ENCODE measurements around the gene PTPRT. TPM values are rescaled to one million over a fixed set of nuclear protein-coding genes. Genes with fewer than 3 reads are reported as not detected.

The PTPRT gene
- total RNA-seq, 1 experiment from 2014 or later: 0.20 TPM

GRCh38 chr20:42792052-42792451, 397.7 kb downstream of the PTPRT start:
- Histone ChIP-seq H3K9me3 (peaks cover 11% of the 10 kb centered on the region), H3K36me3 (ENCODE audit: control insufficient read depth, insufficient read depth, low read length) (no peaks in the 10 kb centered on the region), H3K27me3 (replicated peaks; ENCODE audit: control insufficient read depth, insufficient read depth, low read length) (no peaks in the 10 kb centered on the region), H3K4me1 (no peaks in the 10 kb centered on the region), H3K4me3 (ENCODE audit: low read depth, low read length) (no peak overlapping the region)
- ChIA-PET CTCF (no interaction called here), POLR2A (no interaction called here)
- no peak overlapping the region for H3K4me3 Mint-ChIP-seq (ENCODE audit: unreplicated experiment)
- intact Hi-C loops (cut with micrococcal nuclease; ENCODE audit: unreplicated experiment): no loop called here
- no peak overlapping the region for H3K27ac Mint-ChIP-seq (ENCODE audit: unreplicated experiment)
- H3K36me3 Mint-ChIP-seq (ENCODE audit: insufficient read depth, unreplicated experiment): no peaks in the 10 kb centered on the region
- no peaks in the 10 kb centered on the region for H3K4me1 Mint-ChIP-seq (ENCODE audit: low read depth, unreplicated experiment)
- DNase-seq: no peak
- peaks cover 4% of the 10 kb centered on the region for H3K9me3 Mint-ChIP-seq (ENCODE audit: unreplicated experiment)
- peaks cover 35% of the 10 kb centered on the region for H3K27me3 Mint-ChIP-seq (ENCODE audit: insufficient read depth, unreplicated experiment)
- BruUV-seq (replicated peaks): no TSS peak
- no peak for TF ChIP-seq CTCF (IDR thresholded peaks at IDR 0.05; ENCODE audit: insufficient read depth in 1 of 2, low read depth in 1 of 2, low read length in 1 of 2, severe bottlenecking in 1 of 2, unreplicated experiment in 1 of 2)

GRCh38 chr20:42790111-42790510, 399.6 kb downstream of the PTPRT start:
- ChIA-PET POLR2A (no interaction called here), CTCF (no interaction called here)
- no peak for DNase-seq
- intact Hi-C loops (cut with micrococcal nuclease; ENCODE audit: unreplicated experiment): no loop called here
- BruUV-seq (replicated peaks): no TSS peak
- Histone ChIP-seq H3K9me3 (peaks cover 7% of the 10 kb centered on the region; the same call in 1 of the 2 replicates), H3K4me1 (no peaks in the 10 kb centered on the region), H3K36me3 (ENCODE audit: control insufficient read depth, insufficient read depth, low read length) (no peaks in the 10 kb centered on the region), H3K27me3 (replicated peaks; ENCODE audit: control insufficient read depth, insufficient read depth, low read length) (no peaks in the 10 kb centered on the region), H3K4me3 (ENCODE audit: low read depth, low read length) (no peak overlapping the region)
- Mint-ChIP-seq H3K27ac (ENCODE audit: unreplicated experiment) (no peak overlapping the region), H3K4me1 (ENCODE audit: low read depth, unreplicated experiment) (no peaks in the 10 kb centered on the region), H3K27me3 (ENCODE audit: insufficient read depth, unreplicated experiment) (peaks cover 35% of the 10 kb centered on the region), H3K9me3 (ENCODE audit: unreplicated experiment) (no peaks in the 10 kb centered on the region), H3K4me3 (ENCODE audit: unreplicated experiment) (no peak overlapping the region), H3K36me3 (ENCODE audit: insufficient read depth, unreplicated experiment) (no peaks in the 10 kb centered on the region)
- no peak for TF ChIP-seq CTCF (IDR thresholded peaks at IDR 0.05; ENCODE audit: insufficient read depth in 1 of 2, low read depth in 1 of 2, low read length in 1 of 2, severe bottlenecking in 1 of 2, unreplicated experiment in 1 of 2)

- H3K36me3 Mint-ChIP-seq (ENCODE audit: insufficient read depth, unreplicated experiment): no peaks in the 10 kb centered on the region
- CTCF ChIA-PET: no interaction called here
- H3K4me3 ChIP-seq (ENCODE audit: low read depth, low read length): no peak overlapping the region
- BruUV-seq (replicated peaks): no TSS peak
- no peak for TF ChIP-seq CTCF (IDR thresholded peaks at IDR 0.05; ENCODE audit: insufficient read depth in 1 of 2, low read depth in 1 of 2, low read length in 1 of 2, severe bottlenecking in 1 of 2, unreplicated experiment in 1 of 2)
- POLR2A ChIA-PET: no interaction called here
- no peaks in the 10 kb centered on the region for H3K4me1 ChIP-seq
- H3K9me3 Mint-ChIP-seq (ENCODE audit: unreplicated experiment): no peaks in the 10 kb centered on the region
- H3K4me1 Mint-ChIP-seq (ENCODE audit: low read depth, unreplicated experiment): no peaks in the 10 kb centered on the region
- H3K27me3 ChIP-seq (replicated peaks; ENCODE audit: control insufficient read depth, insufficient read depth, low read length): no peaks in the 10 kb centered on the region
- H3K27ac Mint-ChIP-seq (ENCODE audit: unreplicated experiment): no peak overlapping the region
- peaks cover 29% of the 10 kb centered on the region for H3K27me3 Mint-ChIP-seq (ENCODE audit: insufficient read depth, unreplicated experiment)
- DNase-seq: no peak
- H3K36me3 ChIP-seq (ENCODE audit: control insufficient read depth, insufficient read depth, low read length): no peaks in the 10 kb centered on the region
- no peak overlapping the region for H3K4me3 Mint-ChIP-seq (ENCODE audit: unreplicated experiment)
- intact Hi-C loops (cut with micrococcal nuclease; ENCODE audit: unreplicated experiment): no loop called here
- H3K9me3 ChIP-seq: peaks cover 7% of the 10 kb centered on the region; the same call in 1 of the 2 replicates
Observed at GRCh38 chr20:42788707-42789106, 401.0 kb downstream of the PTPRT start.
